ENCODE data around the gene PPFIBP2. TPM values are rescaled to one million over a fixed set of nuclear protein-coding genes. Genes with fewer than 3 reads are reported as not detected.

Gene PPFIBP2
- total and polyA plus RNA-seq, 2 donors (not counting 1 experiment from before 2014, with no cell fraction given), result 22.3 to 175 TPM

DNA sequence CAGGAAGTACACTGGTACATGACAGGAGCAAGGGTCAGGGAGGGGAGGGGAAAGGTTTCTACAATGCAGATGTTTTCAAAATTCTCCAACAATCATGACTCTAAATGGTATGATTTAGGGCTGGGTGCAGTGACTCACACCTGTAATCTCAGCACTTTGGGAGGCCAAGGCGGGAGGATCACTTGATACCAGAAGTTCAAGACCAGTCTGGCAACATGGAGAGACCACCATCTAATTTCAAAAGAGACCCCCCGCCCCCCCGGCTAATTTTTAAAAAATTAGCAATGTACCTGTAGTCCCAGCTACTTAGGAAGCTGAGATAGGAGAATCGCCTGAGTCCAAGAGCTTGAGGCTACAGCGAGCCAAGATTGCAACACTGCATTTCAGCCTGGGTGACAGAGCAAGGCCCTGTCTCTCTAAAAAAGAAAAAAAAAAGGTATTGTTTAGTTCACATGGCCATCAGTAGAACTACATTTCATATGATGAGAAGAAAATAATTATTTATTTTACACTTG is 44.4 kb upstream of the PPFIBP2 start:
- H3K79me2 ChIP-seq (ENCODE audit: control insufficient read depth, insufficient read depth, low read length), result no peaks in the 10 kb centered on the region
- H3K4me1 Mint-ChIP-seq, result peaks cover 29% of the 10 kb centered on the region

GRCh38 chr11:7471071-7471470 is 42.7 kb upstream of the PPFIBP2 start:
- H3K4me3 Mint-ChIP-seq, result no peak overlapping the region
- Histone ChIP-seq H3K27me3 (replicated peaks in 1 of 4; ENCODE audit: control extremely low read depth in 1 of 4, control insufficient read depth in 3 of 4, insufficient read depth in 4 of 4, low read length in 3 of 4) (no peaks in the 10 kb centered on the region), H3K36me3 (replicated peaks in 1 of 2; ENCODE audit: control extremely low read depth in 1 of 2, control insufficient read depth in 1 of 2, extremely low read depth in 1 of 2, insufficient read depth in 2 of 2, low read length in 1 of 2) (peaks cover under 1 to 4% of the 10 kb centered on the region in 2 experiments), H3K4me2 (replicated peaks; ENCODE audit: low read depth, low read length, poor library complexity, severe bottlenecking) (no peak overlapping the region), H3K4me3 (ENCODE audit: control extremely low read depth in 1 of 5, extremely low read depth in 1 of 5, insufficient read depth in 1 of 5, low read depth in 2 of 5, low read length in 4 of 5) (no peak overlapping the region), H2AFZ (ENCODE audit: insufficient read depth, low read depth, low read length, poor library complexity, severe bottlenecking) (no peak overlapping the region), H3K27ac (ENCODE audit: low read length in 2 of 2) (no peak overlapping the region), H3K4me1 (ENCODE audit: control insufficient read depth in 2 of 2, insufficient read depth in 2 of 2, low read length in 2 of 2) (peaks cover 28 to 30% of the 10 kb centered on the region in 2 donors), H3K9me3 (ENCODE audit: control extremely low read depth in 1 of 3, control insufficient read depth in 2 of 3, insufficient read depth in 1 of 3, low read length in 2 of 3) (no peaks in the 10 kb centered on the region), H4K20me1 (ENCODE audit: control insufficient read depth, insufficient read depth, low read length, poor library complexity, severe bottlenecking) (no peaks in the 10 kb centered on the region), H3K79me2 (ENCODE audit: control insufficient read depth, insufficient read depth, low read length) (no peaks in the 10 kb centered on the region), H3K9ac (ENCODE audit: low read length) (no peak overlapping the region)
- no peaks in the 10 kb centered on the region for H3K27me3 Mint-ChIP-seq
- H3K27ac Mint-ChIP-seq, result peak overlapping the region; percentile 38
- TF ChIP-seq EZH2 (IDR thresholded peaks at IDR 0.05; ENCODE audit: borderline replicate concordance, insufficient read depth, low read depth, low read length, poor library complexity, severe bottlenecking), result no peak
- TF ChIP-seq CTCF (IDR thresholded peaks at IDR 0.05), result no peak
- CTCF ChIA-PET, result interaction anchor here (0.7 to 1.3 kb wide), 3 partner anchors 42 to 625 kb away, joined by 3 to 4 read pairs (median 4); no protein-coding TSS in a partner anchor
- H3K4me1 Mint-ChIP-seq, result peaks cover 36% of the 10 kb centered on the region
- ATAC-seq (ENCODE audit: low read depth) (no peak), DNase-seq (no peak)
- WGBS (ENCODE audit: insufficient coverage), result no CpG with 5 or more reads among the region's 7 CpGs
- H3K9me3 Mint-ChIP-seq (ENCODE audit: insufficient read depth), result no peaks in the 10 kb centered on the region
- POLR2A ChIA-PET, result no interaction called here
- intact Hi-C loops (cut with micrococcal nuclease), result no loop called here

More for the DNA sequence above, 44.4 kb upstream of the PPFIBP2 start:
- no peaks in the 10 kb centered on the region for H3K27me3 ChIP-seq (replicated peaks in 1 of 4; ENCODE audit: control extremely low read depth in 1 of 4, control insufficient read depth in 3 of 4, insufficient read depth in 4 of 4, low read length in 3 of 4)
- POLR2A ChIA-PET, result no interaction called here
- no peaks in the 10 kb centered on the region for H3K9me3 Mint-ChIP-seq (ENCODE audit: insufficient read depth)
- CTCF ChIA-PET, result no interaction called here
- TF ChIP-seq EZH2 (IDR thresholded peaks at IDR 0.05; ENCODE audit: borderline replicate concordance, insufficient read depth, low read depth, low read length, poor library complexity, severe bottlenecking) (no peak), CTCF (IDR thresholded peaks at IDR 0.05) (no peak)
- H2AFZ ChIP-seq (ENCODE audit: insufficient read depth, low read depth, low read length, poor library complexity, severe bottlenecking), result no peak overlapping the region
- H3K27ac ChIP-seq (ENCODE audit: low read length in 2 of 2), result no peak overlapping the region
- H3K4me2 ChIP-seq (replicated peaks; ENCODE audit: low read depth, low read length, poor library complexity, severe bottlenecking), result no peak overlapping the region
- peaks cover 15% of the 10 kb centered on the region in 2 donors for H3K4me1 ChIP-seq (ENCODE audit: control insufficient read depth in 2 of 2, insufficient read depth in 2 of 2, low read length in 2 of 2)
- ATAC-seq (ENCODE audit: low read depth) (no peak), DNase-seq (no peak)
- no peaks in the 10 kb centered on the region for H3K9me3 ChIP-seq (ENCODE audit: control extremely low read depth in 1 of 3, control insufficient read depth in 2 of 3, insufficient read depth in 1 of 3, low read length in 2 of 3)
- peaks cover 1 to 8% of the 10 kb centered on the region in 2 experiments for H3K36me3 ChIP-seq (replicated peaks in 1 of 2; ENCODE audit: control extremely low read depth in 1 of 2, control insufficient read depth in 1 of 2, extremely low read depth in 1 of 2, insufficient read depth in 2 of 2, low read length in 1 of 2)
- intact Hi-C loops (cut with micrococcal nuclease), result no loop called here
- no peak overlapping the region for H3K27ac Mint-ChIP-seq
- H3K27me3 Mint-ChIP-seq, result no peaks in the 10 kb centered on the region
- H3K9ac ChIP-seq (ENCODE audit: low read length), result no peak overlapping the region
- H4K20me1 ChIP-seq (ENCODE audit: control insufficient read depth, insufficient read depth, low read length, poor library complexity, severe bottlenecking), result no peaks in the 10 kb centered on the region
- H3K4me3 ChIP-seq (ENCODE audit: control extremely low read depth in 1 of 5, extremely low read depth in 1 of 5, insufficient read depth in 1 of 5, low read depth in 2 of 5, low read length in 4 of 5), result no peak overlapping the region
- H3K4me3 Mint-ChIP-seq, result no peak overlapping the region
- whole genome bisulfite sequencing (ENCODE audit: insufficient coverage), result 92% methylated on average over 4 of the region's 5 CpGs

Data from B cell (primary cell).